GM19397 (cell line): ENCODE results near the gene DLL1.

Experiments
- ATAC-seq: cut with Tn5 transposase; IDR thresholded peaks from one replicate; pipeline ENCODE4 v1.9.1; 2021; ENCODE audit warnings: mild to moderate bottlenecking, moderate library complexity; ENCODE audit not compliant: unreplicated experiment

DLL1 gene

DNA sequence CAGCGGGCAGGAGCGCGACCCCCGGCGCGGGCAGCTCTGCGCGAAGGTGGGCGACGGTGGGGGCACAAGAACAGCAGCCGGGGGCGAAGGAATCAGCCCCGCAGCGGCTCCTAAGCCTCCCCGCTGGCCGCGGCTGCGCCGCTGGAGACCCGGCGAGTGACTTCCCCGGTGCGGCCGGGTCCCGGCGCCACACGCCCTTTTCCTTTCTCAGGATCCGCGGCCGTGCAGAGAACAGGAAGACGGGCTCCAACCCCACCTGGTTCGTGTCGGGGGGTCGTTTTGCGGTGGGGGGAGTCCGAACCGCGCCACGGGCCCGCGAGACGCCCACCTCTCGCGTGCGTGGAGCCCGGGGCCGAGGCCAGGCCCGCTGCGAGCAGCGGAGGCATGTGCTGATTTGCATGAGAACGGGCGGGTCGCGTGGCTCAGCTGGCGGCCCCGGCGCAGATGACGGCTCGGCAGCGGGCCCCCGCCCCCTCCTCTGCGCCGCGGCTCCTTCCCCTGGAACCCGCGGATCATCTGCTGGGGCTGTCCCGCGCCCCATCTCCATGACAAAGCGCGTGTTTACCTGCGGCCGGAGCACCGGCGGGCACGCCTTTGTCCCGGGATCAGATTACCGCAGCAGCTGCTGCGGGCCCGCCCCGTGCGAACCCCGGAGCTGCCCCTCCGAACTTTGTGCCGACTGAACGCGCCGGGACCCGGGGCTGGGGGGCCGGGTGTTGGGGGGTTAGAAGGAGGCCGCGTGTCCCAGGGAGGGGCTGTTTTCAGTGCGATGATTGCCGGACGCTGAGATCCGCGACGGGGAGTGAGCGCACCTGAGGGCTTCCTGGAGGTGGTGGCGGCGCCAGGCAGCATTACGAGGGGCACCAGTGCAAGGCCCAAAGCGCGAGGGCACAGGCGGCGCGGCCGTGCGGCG lies 4.9 kb upstream of the DLL1 start:
- peak; percentile 72 for ATAC-seq

GRCh38 chr6:170294813-170295509 lies 4.1 kb upstream of the DLL1 start:
- peak; percentile 0 for ATAC-seq

- no peak for ATAC-seq
Measured at GRCh38 chr6:170294298-170294730, 3.4 kb upstream of the DLL1 start.

- no peak for ATAC-seq
Measured at GRCh38 chr6:170293341-170294231, 2.7 kb upstream of the DLL1 start.

- ATAC-seq = no peak
Measured at GRCh38 chr6:170292407-170293158, 1.7 kb upstream of the DLL1 start.

- ATAC-seq = no peak
Measured at GRCh38 chr6:170292111-170292406, 1.2 kb upstream of the DLL1 start.

- no peak for ATAC-seq
Measured at GRCh38 chr6:170291271-170292110, 613 bp upstream of the DLL1 start.

DNA sequence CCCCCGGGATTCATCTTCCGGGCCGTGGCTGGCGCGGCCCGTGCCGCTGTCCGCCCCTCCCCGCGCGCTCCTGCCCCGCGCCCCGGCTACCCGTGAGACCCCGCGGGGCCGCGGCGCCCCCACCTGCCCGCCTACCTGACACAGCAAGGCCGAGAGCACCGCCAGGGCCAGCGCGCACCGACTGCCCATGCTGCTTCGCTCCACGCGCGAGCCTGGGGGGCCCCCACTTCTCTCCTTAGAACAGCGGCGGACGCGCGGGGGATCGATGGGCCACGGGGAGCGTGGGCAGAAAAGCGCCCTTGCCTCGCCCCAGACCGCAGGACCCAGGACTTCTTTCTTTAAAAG lies 955 bp downstream of the DLL1 start:
- ATAC-seq = no peak

DNA sequence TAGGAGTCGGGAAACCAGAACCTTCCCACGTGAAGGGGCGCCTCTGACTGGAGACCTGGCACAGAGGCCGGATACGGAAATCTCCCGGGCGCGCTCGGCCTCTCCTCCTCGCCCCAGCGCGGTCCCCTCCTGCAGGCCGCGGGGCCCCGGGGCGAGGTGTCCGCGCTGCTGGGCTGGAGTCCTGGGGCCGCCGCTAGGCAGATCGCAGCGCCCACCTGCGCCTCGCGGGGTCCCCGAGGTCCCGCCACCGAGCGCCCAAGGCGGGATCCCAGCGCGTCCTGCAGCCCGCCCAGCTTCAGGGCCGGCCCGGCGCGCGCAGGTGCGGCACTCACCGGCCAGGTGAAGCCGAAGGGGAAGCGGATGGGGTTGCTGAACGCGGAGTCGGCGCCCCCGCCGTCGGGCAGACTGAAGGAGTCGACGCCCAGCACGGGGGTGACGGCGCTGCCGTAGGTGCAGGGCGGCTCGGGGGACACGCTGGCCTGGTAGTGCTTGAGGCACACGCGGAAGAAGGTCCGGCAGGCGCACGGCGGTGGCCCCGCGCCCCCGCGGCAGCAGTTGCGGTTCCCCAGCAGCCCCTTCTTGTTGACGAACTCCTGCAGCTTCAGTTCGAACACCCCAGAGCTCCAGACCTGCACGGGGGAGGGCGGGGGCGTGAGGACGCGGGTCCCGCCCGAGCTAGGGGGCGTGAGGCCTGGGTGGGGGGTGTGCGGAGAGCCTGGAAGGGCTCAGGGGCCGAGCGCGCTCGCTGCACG lies 1.5 kb downstream of the DLL1 start:
- no peak for ATAC-seq

GRCh38 chr6:170288852-170289179 lies 2.1 kb downstream of the DLL1 start:
- ATAC-seq = no peak

GRCh38 chr6:170288091-170288631 lies 2.7 kb downstream of the DLL1 start:
- no peak for ATAC-seq

- ATAC-seq = no peak
Measured at GRCh38 chr6:170287371-170287876, 3.5 kb downstream of the DLL1 start.

GRCh38 chr6:170286934-170287265 lies 4.0 kb downstream of the DLL1 start:
- ATAC-seq = no peak

GRCh38 chr6:170286246-170286933 lies 4.5 kb downstream of the DLL1 start:
- ATAC-seq = no peak

- ATAC-seq = no peak
Measured at GRCh38 chr6:170285482-170285881, 5.4 kb downstream of the DLL1 start.

GRCh38 chr6:170284866-170285469 lies 5.9 kb downstream of the DLL1 start:
- no peak for ATAC-seq

DNA sequence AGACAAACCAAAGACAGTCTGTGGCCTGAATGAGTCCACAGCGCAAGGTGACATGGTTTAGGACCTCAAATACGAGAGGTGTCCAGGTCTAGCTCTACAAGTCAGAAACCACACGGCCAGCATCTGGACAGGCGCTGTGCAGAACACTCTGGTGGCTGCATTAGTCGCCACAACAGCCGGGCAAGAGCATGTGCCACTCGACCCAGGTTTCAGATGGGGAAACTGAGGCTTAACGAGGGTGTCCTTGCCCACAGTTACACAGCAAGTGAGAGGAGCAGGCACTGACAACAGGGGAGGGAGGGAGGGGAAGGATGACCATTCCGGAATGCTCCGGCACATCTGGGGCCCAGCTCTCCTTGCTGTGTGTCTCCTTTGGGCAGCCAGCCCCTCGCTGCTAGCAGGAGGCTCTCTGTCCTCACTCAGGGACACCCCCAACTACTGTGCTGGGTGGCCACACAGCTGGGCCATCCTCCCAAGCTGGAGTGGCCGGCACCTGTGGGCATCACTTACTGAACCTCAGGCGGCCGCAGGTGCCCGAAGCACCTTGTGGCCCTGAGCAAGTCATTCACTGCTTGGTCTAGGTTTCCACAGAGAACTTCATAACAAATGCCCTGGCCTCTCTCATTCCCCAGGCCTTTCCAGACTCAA lies 6.6 kb downstream of the DLL1 start:
- ATAC-seq = no peak
